ENCODE data around the gene ANKFN1.

Gene ANKFN1

DNA sequence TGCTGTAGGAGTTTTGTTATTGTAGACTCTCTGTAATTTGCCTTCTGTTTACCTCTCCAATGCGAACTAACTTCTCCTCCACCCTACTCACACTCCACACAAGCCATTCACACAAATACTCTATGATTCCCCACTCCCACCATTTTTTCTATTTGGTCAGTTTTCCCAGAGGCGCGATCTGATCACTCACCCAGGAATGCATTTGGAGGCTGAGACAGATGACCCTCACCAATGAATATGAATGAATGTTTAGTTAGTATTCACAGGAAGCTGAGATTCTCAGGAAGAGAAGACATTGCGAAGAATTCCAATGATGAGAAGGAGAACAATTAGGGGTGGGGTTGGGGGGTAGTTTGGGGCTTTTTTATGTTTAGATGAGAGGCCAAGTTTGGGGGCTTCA, 10.5 kb upstream of the ANKFN1 start:
- POLR2A ChIA-PET (ENCODE audit: low non-redundant PET), result no interaction called here
- TF ChIP-seq, protein P1, sequence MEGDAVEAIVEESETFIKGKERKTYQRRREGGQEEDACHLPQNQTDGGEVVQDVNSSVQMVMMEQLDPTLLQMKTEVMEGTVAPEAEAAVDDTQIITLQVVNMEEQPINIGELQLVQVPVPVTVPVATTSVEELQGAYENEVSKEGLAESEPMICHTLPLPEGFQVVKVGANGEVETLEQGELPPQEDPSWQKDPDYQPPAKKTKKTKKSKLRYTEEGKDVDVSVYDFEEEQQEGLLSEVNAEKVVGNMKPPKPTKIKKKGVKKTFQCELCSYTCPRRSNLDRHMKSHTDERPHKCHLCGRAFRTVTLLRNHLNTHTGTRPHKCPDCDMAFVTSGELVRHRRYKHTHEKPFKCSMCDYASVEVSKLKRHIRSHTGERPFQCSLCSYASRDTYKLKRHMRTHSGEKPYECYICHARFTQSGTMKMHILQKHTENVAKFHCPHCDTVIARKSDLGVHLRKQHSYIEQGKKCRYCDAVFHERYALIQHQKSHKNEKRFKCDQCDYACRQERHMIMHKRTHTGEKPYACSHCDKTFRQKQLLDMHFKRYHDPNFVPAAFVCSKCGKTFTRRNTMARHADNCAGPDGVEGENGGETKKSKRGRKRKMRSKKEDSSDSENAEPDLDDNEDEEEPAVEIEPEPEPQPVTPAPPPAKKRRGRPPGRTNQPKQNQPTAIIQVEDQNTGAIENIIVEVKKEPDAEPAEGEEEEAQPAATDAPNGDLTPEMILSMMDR (conservative IDR thresholded peaks at IDR 0.05; ENCODE audit: low read depth), result no peak
- CTCF ChIA-PET, result no interaction called here

DNA sequence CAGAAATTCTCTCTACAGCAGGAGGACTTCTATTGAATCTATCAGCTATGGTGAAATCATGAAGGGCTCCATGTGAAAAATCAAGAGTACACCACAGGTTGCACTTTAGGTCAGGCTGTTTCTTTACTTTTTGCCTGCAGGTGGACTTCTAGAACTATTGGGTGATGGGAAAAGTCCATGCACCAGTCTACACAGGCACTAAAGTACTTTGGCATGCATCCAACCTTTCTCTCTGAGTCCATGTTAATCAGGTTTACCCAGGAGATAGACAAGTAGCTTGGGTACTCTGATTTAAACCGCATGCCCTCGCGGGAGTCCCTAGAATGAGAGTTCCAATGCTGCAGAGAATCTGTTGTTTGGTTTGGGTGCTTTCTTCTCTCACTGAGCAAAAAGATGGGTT, 9.1 kb upstream of the ANKFN1 start:
- CTCF ChIA-PET, result no interaction called here
- TF ChIP-seq, protein P1 (conservative IDR thresholded peaks at IDR 0.05; ENCODE audit: low read depth), result no peak
- no peak for DNase-seq (ENCODE audit: low spot score)
- no peak overlapping the region for H3K27ac ChIP-seq
- POLR2A ChIA-PET (ENCODE audit: low non-redundant PET), result no interaction called here

More for the DNA sequence above, 10.5 kb upstream of the ANKFN1 start:
- no peak overlapping the region for H3K27ac ChIP-seq
- no peak for DNase-seq (ENCODE audit: low spot score)

DNA sequence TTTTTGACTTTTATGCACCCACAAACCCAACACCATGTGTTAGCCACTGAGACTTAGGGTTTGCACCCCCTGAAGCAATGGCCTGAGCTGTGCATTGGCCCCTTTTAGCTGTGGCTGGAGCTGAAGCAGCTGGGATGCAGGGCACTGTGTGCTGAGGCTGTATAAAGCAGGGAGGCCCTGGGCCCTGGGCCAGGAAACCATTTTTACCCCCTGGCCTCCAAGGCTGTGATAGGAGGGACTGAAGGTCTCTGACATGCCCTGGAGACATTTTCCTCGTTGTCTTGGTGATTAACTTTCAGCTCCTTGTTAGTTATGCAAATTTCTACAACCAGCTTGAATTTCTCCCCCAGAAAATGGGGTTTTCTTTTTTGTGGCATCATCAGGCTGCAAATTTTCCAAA, 6.7 kb upstream of the ANKFN1 start:
- TF ChIP-seq, protein P1 (conservative IDR thresholded peaks at IDR 0.05; ENCODE audit: low read depth), result no peak
- no peak overlapping the region for H3K27ac ChIP-seq
- POLR2A ChIA-PET (ENCODE audit: low non-redundant PET), result no interaction called here
- CTCF ChIA-PET, result no interaction called here
- DNase-seq (ENCODE audit: low spot score), result no peak

DNA sequence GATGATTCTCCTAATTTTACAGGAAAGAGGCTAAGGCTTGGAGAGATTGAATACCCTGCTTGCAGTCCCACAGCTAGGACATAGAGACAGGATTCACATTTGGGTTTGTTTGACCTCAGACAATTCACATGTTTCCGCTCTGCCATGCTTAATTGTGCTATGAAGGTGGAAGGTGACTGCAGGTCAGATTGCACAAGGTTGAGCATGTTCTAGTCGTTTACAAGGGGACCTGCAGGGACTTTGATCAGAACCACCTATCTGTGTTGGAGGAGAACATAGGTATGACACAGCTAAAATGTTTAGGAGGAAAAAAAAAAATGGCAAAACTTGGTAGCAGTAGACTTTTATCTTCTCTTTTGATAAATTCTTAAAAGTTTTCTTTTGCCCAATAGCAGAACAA, 4.9 kb upstream of the ANKFN1 start:
- TF ChIP-seq, protein P1 (conservative IDR thresholded peaks at IDR 0.05; ENCODE audit: low read depth), result no peak
- no peak for DNase-seq (ENCODE audit: low spot score)
- no peak overlapping the region for H3K27ac ChIP-seq
- ChIA-PET POLR2A (ENCODE audit: low non-redundant PET) (no interaction called here), CTCF (no interaction called here)

DNA sequence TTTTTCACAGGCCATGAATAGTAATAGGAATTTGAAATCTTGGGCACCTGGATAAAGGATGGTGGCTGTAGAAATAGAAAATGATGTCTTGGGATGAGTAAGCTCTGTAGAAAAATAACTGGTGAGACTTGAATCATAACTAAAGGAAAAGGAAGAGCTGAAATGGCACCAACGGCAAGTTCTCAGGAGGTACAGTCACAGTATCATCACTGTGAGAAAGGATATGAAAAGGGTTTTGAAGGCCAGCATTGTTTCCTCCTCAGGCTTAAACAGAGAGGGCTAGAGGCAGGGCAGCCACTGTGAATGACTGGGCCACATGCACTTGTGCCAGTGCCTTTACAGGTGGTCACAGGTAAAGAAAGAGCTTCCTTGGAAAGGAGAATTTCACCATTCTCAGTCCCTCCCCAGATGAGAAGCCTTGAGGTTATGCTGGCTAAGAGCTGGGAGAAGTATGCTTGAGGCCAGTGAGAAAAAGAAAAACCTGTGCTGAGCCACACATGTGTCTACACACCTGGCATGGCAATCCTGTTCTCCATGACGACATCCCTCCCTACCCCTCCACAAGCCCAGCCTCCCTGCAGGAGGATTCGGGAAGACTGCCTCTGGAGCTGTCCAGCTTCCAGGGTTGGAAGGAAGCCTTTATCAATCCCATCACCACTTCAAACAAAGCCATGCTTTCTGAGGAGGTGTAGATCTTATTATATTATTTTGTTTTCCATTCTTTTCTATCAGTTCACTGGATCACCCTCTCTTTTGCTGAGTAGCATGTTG, 3.8 kb upstream of the ANKFN1 start:
- TF ChIP-seq, protein P1 (conservative IDR thresholded peaks at IDR 0.05; ENCODE audit: low read depth), result no peak
- DNase-seq (ENCODE audit: low spot score), result no peak
- ChIA-PET CTCF (no interaction called here), POLR2A (ENCODE audit: low non-redundant PET) (no interaction called here)
- no peak overlapping the region for H3K27ac ChIP-seq

DNA sequence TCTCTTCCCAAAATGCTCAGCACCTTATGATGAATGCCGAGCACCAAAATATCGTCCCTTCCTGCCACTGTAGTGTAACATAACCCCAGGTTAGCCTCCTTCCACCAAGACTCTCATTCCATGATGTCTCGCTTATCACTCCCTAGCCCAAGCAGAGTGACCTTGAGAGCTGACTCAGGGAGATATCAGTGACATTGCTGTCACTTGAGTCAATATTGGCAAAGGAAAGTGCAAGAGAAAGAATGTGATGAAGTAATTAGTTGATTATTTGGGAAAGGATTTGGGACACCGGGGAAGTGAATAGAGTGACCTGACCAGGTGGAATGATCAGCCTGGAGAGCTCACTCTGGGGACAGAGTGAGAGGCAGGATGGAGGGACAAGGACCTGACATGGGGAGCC, 2.6 kb upstream of the ANKFN1 start:
- no peak for DNase-seq (ENCODE audit: low spot score)
- ChIA-PET CTCF (no interaction called here), POLR2A (ENCODE audit: low non-redundant PET) (no interaction called here)
- TF ChIP-seq, protein P1 (conservative IDR thresholded peaks at IDR 0.05; ENCODE audit: low read depth), result no peak
- H3K27ac ChIP-seq, result no peak overlapping the region

Measured in RWPE1 (cell line).